ENCODE data around the gene MTM1.
A peak's percentile ranks its signal among the peaks of the same experiment; 100 is the strongest.

MTM1 gene

DNA sequence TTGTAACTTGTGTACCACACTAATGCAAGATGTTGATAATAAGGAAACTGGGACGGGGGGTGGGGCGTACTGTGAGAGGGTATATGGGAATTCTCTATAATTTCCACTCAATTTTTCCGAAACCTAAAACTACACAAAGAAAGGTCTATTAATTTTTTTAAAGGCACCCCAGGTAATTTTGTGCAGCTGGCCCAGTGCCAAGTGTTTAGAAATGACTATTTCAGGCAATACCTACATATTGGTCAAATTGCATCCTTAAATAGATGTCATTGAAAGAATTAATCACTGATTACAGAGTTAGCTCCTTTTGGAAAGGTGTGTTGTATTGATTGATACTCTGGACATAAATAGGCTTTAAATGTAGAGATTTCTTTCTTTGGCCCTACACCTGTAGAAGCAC is 114.7 kb downstream of the MTM1 start:
- DNase-seq = no peak

DNA sequence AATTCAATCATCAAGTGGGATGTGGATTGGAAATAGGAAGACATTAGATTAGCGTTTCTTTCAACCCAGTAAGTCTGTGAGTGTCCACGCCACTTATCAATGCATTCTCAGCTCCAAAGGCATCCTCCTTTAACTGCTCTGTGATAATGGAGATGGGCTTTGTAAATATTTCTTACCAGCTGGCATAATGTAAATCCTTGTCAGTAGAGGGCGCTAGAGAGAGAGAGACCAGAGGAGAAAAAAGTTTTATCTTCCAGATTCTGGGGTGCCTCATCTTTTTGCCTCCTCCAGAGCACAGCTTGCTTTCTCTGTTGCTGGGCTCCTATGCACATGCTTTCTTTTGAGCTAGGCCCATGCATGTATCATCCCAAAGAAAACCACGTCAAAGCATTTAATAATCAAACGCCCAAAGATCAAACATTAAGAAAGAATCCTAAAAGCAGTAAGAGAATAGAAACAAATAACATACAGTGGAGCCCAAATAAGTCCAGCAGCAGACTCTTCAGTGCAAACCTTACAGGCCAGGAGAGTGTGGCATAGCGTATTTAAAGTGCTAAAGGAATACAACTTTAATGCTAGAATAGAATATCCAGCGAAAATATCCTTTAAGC is 115.2 kb downstream of the MTM1 start:
- peak; percentile 26 for DNase-seq

DNA sequence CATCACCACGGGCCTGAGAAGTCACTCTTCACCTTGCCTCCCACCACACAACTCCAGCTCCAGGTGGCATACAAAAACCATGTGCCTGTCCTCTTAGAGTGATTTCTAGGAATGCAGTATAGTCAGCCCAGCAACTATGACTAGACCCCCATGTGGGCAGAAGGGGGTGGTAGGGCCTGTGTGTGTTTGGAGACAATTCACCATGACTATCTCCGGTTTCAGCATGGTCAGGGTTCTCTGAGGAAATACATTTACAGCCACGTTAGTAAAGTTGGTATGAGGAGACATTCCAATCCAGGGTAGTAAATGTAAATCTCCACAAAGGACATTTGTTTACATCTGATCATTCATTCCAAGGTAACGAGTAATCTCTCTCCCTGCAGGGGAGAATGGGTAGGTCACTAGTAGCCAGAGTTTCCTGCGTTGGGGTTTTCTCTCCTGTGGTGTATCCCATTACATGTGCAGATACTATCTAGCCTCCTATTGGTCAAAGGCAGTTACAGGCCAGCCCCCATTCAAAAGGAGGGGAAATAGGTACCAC is 120.6 kb downstream of the MTM1 start:
- peak; percentile 95 for DNase-seq

DNA sequence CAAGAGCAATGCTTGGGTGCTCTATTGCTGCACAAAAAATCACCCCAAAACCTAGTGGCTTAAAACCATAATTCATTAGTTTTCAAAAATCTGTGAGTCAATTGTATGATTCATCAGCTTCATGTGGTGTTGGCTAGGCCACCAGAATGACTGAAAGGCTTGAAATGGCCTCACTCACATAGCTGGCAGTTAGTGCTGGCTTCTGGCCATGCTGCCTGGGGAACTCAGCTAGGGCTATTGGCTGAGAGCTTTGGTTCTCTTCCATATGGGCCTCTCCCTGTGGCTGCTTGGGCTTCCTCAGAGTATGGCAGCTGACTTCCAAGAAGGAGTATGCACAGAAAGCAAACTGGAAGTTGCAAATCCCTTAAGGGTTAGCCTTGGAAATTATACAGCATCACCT is 121.7 kb downstream of the MTM1 start:
- DNase-seq = peak; percentile 92

DNA sequence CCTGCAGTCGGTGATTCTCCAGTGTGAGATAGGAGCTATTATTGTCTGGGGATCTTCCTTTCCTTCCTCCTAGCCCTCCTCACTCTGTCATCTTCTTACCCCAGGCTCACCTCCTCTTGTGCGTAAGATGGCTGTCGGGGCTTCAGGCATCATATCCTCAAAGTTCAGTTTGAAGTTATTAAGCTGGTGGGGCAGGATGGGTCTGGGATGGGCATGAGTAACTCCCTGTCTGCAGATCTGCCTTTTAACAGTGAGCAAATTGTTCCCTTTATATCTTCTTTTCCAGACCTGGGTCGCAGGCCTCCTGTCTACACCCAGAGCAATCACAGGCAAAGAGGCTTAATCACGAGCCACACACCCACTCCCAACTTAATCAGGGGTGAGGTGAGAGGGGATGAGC is 123.9 kb downstream of the MTM1 start:
- no peak for DNase-seq

DNA sequence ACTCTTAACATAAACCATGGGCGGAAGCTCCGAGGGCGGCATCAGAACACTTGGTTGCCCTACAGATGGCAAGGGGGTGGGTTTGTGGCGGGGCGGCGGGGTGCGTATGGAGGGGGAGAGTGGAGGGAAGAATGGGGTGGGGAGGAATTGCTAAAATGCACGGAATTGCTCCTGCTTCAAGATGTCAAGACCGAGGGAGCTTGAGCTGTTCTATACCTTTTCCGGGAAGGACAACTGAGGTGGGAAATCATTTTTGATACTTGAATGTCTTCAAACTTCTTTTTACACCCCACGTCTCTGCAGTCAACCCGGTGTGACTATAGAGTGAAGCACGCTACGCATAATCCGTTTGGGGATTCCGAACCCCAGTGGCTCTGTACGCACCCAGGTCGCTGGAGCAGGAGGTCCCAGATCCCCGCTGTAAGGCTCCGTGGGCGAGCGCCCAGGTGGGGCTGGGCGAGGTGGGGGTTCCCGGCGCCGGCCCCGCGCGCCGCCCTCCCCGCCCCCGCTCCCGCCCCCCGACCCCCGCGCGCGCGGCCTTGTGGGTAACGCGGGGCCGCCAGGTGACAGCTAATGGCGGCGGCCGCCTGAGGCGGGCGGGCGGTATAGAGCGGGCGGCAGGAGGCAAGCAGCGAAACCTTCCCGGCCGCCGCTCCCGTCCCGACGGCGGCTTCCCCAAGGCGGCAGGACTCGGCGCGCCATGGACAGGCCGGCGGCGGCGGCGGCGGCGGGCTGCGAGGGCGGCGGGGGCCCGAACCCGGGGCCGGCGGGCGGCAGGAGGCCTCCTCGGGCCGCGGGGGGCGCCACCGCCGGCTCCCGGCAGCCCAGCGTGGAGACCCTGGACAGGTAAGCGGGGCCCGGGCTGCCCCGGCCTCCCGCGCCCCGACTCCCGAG is 124.7 kb downstream of the MTM1 start, which contains the start of gene MTMR1:
Gene MTMR1 (plus strand): TSS at position 566 of the 894 bp plus-strand sequence. CDS start 135 bp downstream, at position 701.
- no peak for DNase-seq

DNA sequence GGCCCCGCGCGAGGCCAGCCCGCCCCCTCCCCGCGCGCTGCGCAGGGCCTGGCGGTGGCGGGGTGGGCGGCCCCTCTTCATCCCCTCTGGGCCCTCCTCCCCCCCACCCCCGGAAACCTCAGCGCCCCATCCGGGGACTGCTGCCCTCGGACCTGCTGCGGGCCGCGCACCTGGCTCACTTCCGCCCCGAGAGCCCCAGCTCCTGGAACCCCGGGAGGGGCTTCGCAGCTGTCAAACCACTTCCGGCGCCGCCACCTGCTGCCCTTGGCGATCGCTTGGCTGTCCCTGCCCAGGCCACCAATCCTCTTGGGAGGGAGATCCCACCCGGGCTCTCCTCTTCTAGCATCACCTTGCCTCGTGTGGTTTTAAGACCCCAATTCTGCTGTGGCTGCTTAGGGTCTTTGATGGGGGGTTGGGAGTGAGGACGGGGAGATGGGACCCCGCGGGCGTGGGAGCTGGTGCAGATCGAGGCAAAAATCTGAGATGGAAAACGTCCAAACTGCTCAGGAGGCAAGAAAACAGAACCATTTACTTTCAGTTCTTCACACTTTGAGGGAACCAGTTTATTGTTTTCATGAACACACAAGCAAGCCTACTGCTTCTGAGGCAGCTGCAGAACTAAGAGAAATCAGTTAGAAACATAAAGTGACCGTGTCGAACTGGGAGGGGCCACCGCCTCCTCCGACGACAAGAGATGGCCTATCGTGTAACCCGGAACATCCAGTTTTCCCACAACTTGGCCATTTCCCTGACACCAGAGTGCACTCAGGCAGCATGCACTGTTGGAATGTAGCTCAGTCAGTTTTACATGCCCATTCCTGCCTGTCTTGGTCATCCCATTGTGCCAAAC is 125.5 kb downstream of the MTM1 start:
- DNase-seq = peak; percentile 37

DNA sequence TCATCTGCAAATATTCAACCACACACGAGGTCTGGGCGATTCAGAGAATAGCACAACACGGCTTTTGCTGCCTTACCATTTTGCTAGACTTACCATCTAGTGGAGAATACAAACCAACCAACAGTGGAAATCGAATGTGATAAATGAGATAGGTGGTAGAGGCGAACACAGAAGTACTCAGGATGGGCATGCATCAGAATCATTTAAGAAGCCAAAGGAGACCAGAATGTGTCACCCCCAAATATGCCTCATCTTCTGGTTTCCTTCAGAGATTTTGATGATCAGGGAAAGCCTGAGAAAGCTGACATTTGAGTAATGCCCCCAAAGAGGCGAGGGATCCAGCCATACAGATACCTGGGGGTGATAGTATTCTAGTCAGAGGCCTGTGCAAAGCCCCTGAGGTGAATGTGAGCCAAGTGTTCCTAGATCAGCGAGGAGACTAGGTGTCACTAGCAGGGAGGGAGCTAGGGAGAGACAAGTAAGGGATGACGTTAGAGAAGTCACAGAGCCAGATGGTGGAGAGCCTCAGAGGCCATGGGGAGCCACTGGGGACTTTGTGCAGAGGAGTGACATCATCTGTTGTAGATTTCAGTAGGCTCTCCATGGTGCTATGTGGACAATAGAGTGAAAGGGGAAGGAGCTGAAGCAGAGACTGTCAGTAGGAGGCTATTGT is 126.5 kb downstream of the MTM1 start:
- no peak for DNase-seq

DNA sequence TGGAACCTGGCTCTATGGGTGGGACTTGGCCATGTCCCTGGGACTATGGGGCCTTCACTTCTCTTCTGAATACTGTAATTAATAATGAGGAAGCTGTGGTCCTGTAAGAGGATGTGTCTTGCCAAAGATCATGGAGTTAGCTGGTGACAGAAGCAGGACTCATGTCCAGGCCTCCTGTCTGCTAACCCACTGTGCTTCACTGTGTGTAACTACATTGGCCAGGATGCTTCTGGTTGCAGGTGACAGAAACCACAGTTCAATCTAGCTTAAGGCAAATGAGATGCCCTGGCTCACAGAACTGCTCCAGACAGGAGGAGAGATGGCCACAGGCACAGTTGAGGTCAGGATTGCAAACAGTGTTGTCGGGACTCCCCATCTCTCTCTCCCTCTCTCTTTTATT is 127.9 kb downstream of the MTM1 start:
- DNase-seq = no peak

DNA sequence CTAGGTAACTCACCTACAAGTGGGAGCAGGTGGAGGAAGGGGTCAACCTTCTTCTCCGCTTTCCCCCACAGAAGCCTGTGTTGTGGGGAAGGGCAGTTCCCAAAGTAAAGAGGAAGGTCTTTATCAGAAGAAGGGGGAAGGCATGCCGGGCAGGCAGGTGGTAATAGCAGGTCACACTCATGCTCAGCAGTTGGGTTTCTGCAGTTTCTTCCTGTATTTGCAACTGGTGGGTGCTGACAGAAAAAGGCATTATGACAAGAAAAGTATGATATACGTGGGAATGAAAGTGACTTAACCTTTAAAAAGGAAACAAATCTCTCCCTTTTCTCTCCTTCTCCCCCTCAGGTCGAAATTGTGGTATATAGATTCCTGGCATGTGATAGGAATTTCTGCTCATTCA is 128.4 kb downstream of the MTM1 start:
- DNase-seq = no peak

DNA sequence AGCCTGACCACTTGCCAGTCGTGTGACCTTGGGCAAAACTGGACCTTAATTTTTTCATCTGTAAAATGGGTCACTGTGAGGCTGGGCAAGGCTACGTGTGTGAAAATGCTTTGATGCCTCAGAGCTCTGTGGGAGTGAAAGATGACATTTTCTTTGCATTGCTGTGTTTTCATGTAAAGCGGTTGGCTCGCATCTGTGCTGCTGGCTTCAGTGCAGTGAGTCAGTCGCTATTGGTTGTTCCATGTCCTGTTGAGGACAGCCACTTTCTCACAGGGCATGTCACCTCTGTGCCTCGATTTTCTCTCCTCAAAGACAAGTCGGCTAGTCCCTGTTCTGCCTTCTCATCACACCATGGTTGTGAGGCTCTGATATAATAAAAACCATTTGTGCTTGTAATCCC is 129.2 kb downstream of the MTM1 start:
- DNase-seq = no peak

DNA sequence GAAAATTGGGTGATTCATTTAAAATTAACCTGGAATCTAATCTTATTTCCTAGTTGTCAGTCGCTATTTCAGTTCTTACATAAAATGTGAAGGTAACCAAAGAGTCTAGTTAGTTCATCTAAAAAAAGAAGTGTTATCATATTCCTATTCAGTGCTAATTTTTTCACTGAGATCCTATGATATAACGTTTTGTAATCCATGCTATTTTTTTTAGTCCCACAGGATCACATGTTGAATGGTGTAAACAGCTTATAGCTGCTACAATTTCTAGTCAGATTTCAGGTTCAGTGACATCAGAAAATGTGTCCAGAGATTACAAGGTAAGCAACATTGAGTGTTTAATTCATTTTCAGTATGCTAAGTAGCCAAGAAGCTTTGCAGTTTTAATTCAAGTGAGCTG is 130.6 kb downstream of the MTM1 start:
- no peak for DNase-seq

DNA sequence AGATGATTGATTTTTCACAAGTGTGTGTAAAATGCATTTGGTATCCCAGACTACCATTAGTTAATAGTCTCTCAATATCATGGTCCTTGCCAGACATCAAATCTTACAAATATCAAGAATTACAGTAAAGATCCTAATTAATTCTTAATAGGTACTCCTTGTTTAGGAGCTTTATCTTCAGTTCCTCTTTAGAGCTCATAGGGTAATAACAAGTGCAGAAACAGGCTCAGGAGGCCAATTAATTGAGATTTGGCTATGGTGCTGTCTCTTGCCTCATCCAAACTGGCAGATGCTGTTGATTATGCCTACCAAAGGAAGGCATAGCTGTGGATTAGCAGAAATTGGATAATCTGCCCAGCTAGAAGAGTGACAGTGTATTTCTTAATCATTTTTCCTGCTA is 131.7 kb downstream of the MTM1 start:
- no peak for DNase-seq

DNA sequence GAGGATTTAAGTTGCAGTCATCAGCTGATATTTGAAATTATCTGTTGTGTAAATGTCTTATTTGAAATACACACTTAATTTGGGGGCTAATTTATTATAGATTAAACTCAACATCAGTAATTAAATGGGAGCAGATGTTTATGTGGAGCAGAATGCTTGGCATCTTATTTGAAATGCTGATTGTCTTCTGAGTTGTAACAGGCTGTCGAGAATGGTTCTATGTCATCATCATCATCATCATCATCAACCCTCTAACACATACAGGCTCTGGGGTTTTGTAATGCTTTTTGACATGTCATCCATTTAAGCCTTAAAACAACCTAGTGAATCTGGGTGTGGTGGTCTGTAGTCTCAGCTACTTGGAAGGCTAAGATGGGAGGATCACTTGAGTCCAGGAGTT is 133.0 kb downstream of the MTM1 start:
- DNase-seq = no peak

DNA sequence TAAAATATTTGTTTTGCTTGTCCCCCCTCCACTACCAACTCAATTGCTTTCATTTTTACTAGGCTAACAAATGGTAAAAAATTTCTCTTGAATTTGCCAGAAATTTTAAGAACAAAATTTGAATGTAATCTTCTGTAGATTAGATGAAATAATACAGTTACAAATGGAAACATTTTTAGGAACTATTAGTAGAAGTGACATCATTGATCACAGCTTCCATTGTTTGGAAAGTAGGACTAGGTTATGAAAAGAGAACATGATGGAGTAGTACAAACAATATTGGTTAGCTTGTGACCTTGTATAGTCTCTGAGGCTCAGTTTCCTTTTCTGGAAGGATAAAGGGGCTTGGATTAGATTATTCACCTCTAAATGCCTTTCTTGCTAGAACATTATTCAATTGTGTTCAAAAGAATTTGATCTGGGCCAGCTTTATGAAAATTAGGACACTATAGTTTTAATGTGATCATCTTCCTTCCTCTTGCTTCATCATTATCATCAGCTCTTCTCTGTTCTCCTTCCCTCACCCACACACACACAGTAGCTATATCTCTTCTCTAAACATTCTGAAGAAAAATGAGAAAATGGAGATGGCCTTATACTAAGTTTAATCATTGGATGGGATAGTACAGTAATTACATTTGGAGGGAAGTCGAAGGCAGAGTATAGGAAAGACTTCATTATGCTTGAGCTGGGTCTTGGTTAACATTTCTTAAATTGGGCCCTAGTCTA is 134.7 kb downstream of the MTM1 start:
- DNase-seq = no peak

DNA sequence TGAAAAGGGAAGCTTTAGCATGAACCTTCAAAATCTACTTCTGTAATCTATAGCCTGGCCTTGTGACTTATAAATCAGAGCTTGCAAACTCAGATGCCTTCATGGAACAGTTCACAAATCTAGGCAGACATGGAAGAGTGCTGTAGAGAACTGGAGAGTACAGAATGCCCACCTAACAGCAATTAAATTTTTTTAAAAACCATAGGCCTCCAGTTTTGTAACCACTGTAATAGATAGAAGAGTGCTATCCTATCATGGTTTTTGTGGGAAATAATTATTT is 135.2 kb downstream of the MTM1 start:
- no peak for DNase-seq

DNA sequence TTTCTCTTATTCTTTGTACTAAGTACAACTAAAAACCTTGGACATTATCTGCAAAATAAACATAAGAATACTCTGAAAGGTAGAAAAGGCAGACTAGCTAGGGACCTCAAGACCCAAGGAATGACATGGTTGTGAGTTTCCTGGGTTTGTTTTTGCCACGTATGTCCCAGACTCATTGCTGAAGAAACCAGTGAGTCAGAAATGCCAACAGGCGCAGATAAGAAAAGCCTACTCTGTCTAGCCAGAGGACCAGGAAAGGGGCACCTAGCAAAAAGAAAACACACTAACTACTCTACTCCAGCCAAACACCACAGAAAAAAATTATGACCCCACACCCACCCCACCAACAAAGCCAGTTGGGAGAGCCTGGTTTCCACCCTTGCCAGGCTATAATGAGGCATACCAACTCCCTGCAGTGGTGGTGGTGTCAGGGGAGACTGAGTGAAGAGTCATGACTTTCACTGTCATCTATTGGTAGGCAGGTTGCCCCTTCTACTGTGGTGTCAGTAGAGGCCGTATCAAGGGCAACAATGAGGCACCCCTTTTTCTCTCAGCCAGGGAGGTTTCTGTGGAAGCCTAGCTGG is 135.7 kb downstream of the MTM1 start:
- DNase-seq = no peak

DNA sequence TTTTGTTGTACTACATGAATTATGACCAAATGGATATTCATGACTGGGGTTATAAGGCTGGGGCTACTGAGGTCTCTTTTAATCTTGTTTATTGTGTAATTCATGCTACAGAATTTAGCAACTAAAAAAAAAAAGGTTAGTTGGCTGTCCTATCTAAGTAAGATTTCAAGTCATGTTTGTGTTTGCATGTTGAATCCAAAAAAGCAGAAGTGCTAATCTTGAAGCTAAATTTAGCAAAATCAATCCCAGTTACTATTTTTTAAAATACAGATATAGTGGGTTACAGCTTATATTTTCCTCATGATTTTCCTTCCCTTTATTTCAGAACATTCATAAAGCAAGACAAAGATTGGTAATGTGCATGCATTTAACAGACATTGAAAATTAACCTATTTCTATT is 144.2 kb downstream of the MTM1 start:
- DNase-seq = no peak

DNA sequence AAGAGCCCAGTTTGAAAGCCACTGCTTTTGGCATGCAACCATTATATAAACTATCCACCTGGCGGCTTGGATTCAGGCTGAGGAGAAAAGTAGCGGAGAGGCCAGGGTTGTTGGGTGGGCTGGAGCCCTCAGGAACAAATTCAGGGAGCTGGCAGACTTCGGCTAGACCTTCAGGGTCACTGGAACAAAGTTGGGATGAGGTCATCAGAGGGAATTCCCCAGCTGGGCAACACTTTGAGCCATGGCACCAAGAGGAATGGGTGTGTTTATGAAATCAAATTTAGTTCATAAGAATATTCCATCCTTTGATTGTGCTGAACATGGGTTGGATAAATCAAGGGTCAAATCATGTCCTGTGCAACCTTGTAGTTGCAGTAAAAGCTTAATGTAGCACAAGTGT is 146.8 kb downstream of the MTM1 start:
- DNase-seq = no peak

DNA sequence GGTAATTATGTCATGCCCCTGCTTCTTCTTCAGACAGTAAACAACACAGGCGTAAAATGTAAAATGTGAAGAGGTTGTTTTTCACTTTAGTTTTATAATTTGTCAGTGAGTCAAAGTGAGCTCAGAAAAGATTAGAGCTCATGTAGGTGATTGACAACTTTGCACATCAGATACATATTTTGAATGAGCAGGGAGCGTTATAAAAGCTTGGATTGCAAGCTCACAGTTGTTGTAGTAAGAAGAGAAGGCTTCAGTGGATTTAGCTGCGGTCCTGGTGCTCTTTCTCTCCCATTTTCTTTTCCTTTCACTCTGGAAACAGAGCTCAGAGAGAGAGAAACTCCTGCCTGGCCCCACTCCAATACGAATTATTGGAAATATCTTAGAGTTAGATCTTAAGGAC is 151.2 kb downstream of the MTM1 start:
- no peak for DNase-seq

Measured in fibroblast of skin of right quadriceps (primary cell).